Suprapubic skin (tissue), 4 donors: Measurements from ENCODE around the gene ZNRF3. TPM values are rescaled to one million over a fixed set of nuclear protein-coding genes. Genes with fewer than 3 reads are reported as not detected.

Experiments
- DNase-seq, 2 donors: peaks; one replicate each; pipeline ENCODE4 v3.0.0-alpha.2; 2019; ENCODE audit warnings: low spot score in 2 of 2
- H3K27ac ChIP-seq: fragments of 200-600 bp; sonication (generic); one replicate; pipeline ENCODE4 v1.5.1; 2019
- H3K27me3 ChIP-seq: fragments of 200-600 bp; sonication (generic); one replicate; pipeline ENCODE4 v1.5.1; 2019
- H3K36me3 ChIP-seq: fragments of 200-600 bp; sonication (generic); one replicate; pipeline ENCODE4 v1.5.1; 2019
- H3K4me1 ChIP-seq: fragments of 200-600 bp; sonication (generic); one replicate; pipeline ENCODE4 v1.5.1; 2019
- H3K4me3 ChIP-seq: fragments of 200-600 bp; sonication (generic); one replicate; pipeline ENCODE4 v1.5.1; 2019; ENCODE audit warnings: mild to moderate bottlenecking
- H3K9me3 ChIP-seq: fragments of 200-600 bp; sonication (generic); one replicate; pipeline ENCODE4 v1.5.1; 2019
- EP300 ChIP-seq: sonication (generic); formaldehyde crosslinking; IDR thresholded peaks from one replicate; pipeline ENCODE4 v1.6.1; 2017; ENCODE audit warnings: antibody characterized with exemption
- POLR2A ChIP-seq, 2 donors: fragments of 450-650 bp; IDR thresholded peaks; one replicate each; pipeline ENCODE4 v1.6.1; 2017; ENCODE audit warnings: antibody characterized with exemption in 2 of 2, mild to moderate bottlenecking in 2 of 2, moderate library complexity in 2 of 2
- POLR2AphosphoS5 ChIP-seq, 3 donors: sonication (generic); formaldehyde crosslinking; IDR thresholded peaks; one replicate each; pipeline ENCODE4 v1.6.1; 2017; ENCODE audit warnings: antibody characterized with exemption in 3 of 3
- whole genome bisulfite sequencing: methylation state at CpG from one replicate; pipeline ENCODE4 v1.1.5; 2018; 5-methylcytosine and 5-hydroxymethylcytosine counted together
- total RNA-seq, 4 donors: library from RNA; depleted of rRNA; stranded (reverse); fragments of >200 nt; gene quantifications; one replicate each; pipeline ENCODE4 v1.1.0, GENCODE V29; 2016
- TF ChIP-seq, protein P1 (sequence below), 2 donors: fragments of 200-600 bp in 1 of 2; fragments of 450-650 bp in 1 of 2; sonication (generic) in 1 of 2; IDR thresholded peaks; one replicate each; pipeline ENCODE4 v1.5.1; 2016 to 2019; ENCODE audit warnings: antibody characterized with exemption in 2 of 2, mild to moderate bottlenecking in 1 of 2, moderate library complexity in 1 of 2

ZNRF3 gene
- total RNA-seq, 4 donors from 2014 or later = 13.3 to 20.7 (median 18.4) TPM

DNA sequence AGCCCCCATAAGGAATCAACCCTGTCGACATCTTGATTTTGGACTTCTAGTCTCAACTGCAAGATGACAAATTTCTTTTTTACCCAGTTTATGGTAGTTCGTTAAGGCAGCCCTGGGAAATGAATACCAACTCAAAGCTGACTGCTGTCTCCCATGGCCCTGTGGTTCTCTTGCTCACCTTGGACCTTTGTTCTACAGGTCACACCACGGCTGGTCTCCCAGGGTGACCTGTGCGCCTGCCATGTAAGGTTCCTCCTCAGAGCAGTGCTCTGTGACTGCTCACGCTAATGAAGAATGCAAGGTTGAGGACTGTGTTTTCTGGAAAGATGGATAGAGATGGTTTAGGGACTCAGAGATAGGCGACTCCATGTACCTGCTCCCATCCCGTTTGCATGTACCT lies 68.2 kb downstream of the ZNRF3 start:
- Histone ChIP-seq H3K9me3 (peaks cover 3% of the 10 kb centered on the region), H3K4me3 (no peak overlapping the region), H3K4me1 (peaks cover 13% of the 10 kb centered on the region), H3K36me3 (no peaks in the 10 kb centered on the region), H3K27me3 (no peaks in the 10 kb centered on the region), H3K27ac (no peak overlapping the region)
- no peak for TF ChIP-seq EP300
- DNase-seq = no peak
- 90% methylated on average over 7 of the region's 7 CpGs for WGBS

DNA sequence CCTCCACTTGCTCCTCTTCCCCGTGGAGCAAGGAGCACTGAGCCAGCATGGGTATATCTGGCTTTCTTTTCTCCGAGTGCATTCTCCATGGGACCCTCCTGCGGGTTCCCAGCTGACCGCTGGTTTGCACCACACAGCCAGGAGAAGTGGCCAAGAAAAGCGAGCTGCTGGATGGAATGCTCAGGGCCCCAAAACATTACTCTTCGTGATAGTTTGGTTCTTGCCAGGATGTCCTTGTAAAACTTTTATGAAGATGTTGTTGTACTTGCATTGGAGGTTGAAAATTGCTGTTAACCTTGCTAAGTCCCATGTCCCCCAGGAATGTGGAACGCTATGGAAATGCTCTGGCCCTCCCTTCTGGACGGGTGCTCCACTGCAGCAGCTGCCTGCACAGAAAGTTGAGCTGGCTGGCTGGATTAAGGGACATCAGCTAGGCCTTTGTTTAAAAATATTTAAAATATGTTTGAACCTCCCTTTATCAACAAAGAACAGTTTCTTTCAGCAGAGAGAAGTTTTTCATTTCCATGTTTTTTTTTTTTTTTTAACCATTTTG lies 68.7 kb downstream of the ZNRF3 start:
- Histone ChIP-seq H3K27me3 (no peaks in the 10 kb centered on the region), H3K4me1 (peaks cover 13% of the 10 kb centered on the region), H3K9me3 (no peaks in the 10 kb centered on the region), H3K36me3 (no peaks in the 10 kb centered on the region), H3K4me3 (no peak overlapping the region), H3K27ac (no peak overlapping the region)
- no peak for DNase-seq
- TF ChIP-seq, protein P1, sequence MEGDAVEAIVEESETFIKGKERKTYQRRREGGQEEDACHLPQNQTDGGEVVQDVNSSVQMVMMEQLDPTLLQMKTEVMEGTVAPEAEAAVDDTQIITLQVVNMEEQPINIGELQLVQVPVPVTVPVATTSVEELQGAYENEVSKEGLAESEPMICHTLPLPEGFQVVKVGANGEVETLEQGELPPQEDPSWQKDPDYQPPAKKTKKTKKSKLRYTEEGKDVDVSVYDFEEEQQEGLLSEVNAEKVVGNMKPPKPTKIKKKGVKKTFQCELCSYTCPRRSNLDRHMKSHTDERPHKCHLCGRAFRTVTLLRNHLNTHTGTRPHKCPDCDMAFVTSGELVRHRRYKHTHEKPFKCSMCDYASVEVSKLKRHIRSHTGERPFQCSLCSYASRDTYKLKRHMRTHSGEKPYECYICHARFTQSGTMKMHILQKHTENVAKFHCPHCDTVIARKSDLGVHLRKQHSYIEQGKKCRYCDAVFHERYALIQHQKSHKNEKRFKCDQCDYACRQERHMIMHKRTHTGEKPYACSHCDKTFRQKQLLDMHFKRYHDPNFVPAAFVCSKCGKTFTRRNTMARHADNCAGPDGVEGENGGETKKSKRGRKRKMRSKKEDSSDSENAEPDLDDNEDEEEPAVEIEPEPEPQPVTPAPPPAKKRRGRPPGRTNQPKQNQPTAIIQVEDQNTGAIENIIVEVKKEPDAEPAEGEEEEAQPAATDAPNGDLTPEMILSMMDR (IDR thresholded peaks at IDR 0.05) = no peak
- no peak for TF ChIP-seq POLR2A (IDR thresholded peaks at IDR 0.05)
- no peak for TF ChIP-seq EP300
- TF ChIP-seq POLR2AphosphoS5 (IDR thresholded peaks at IDR 0.05) = no peak
- 62% methylated on average over 8 of the region's 8 CpGs for WGBS

DNA sequence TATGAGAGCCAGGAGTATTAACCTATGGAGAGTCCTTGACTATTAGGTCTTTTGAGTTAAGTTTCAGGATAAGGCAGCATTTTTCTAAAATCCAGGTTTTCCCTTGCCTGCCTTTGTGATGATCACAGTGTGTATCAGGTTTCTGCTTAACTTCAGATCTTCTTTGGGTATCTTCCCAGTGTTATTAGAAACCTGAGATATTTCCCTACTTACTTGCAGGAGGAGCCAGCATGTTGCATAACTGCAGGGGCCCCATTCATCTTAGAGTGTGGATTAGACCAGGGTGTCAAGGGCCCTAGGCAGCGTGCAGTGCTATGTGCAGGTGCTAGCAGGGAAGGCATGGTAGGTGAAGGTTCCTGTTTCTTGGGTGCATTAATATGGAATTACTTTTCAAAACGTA lies 69.5 kb downstream of the ZNRF3 start:
- WGBS = 69% methylated on average over 2 of the region's 2 CpGs
- no peak overlapping the region for H3K4me3 ChIP-seq
- no peaks in the 10 kb centered on the region for H3K9me3 ChIP-seq
- H3K27ac ChIP-seq = no peak overlapping the region
- no peaks in the 10 kb centered on the region for H3K36me3 ChIP-seq
- DNase-seq = no peak
- TF ChIP-seq POLR2AphosphoS5 (IDR thresholded peaks at IDR 0.05) (no peak), EP300 (no peak), POLR2A (IDR thresholded peaks at IDR 0.05) (no peak)
- TF ChIP-seq, protein P1 (IDR thresholded peaks at IDR 0.05) = no peak
- H3K4me1 ChIP-seq = peaks cover 13% of the 10 kb centered on the region
- no peaks in the 10 kb centered on the region for H3K27me3 ChIP-seq

DNA sequence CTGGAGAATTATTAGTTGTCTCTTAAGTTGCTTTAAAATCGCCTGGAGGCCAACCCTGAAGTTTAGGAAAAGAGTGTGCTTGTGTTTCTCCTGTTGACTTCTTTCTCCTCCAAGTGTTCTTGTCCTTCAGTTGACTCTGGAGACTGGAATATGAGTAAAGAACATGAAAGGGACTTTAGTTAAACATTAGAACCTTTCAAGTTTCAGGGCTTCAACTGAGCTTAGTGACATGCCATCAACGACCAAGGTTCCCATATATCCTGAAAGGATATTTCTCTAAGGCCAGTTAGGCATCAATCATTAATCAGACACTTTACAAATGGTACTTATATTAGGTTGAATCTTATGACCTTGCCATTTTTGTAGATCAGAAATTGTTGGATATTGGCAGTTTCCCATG lies 70.0 kb downstream of the ZNRF3 start:
- Histone ChIP-seq H3K4me3 (no peak overlapping the region), H3K9me3 (no peaks in the 10 kb centered on the region), H3K36me3 (no peaks in the 10 kb centered on the region), H3K27me3 (no peaks in the 10 kb centered on the region), H3K27ac (no peak overlapping the region), H3K4me1 (peaks cover 13% of the 10 kb centered on the region)
- WGBS = 70% methylated on average over 2 of the region's 2 CpGs
- TF ChIP-seq EP300 = no peak
- TF ChIP-seq POLR2A (IDR thresholded peaks at IDR 0.05) = no peak
- no peak for TF ChIP-seq POLR2AphosphoS5 (IDR thresholded peaks at IDR 0.05)
- TF ChIP-seq, protein P1 (IDR thresholded peaks at IDR 0.05) = no peak
- DNase-seq = no peak

DNA sequence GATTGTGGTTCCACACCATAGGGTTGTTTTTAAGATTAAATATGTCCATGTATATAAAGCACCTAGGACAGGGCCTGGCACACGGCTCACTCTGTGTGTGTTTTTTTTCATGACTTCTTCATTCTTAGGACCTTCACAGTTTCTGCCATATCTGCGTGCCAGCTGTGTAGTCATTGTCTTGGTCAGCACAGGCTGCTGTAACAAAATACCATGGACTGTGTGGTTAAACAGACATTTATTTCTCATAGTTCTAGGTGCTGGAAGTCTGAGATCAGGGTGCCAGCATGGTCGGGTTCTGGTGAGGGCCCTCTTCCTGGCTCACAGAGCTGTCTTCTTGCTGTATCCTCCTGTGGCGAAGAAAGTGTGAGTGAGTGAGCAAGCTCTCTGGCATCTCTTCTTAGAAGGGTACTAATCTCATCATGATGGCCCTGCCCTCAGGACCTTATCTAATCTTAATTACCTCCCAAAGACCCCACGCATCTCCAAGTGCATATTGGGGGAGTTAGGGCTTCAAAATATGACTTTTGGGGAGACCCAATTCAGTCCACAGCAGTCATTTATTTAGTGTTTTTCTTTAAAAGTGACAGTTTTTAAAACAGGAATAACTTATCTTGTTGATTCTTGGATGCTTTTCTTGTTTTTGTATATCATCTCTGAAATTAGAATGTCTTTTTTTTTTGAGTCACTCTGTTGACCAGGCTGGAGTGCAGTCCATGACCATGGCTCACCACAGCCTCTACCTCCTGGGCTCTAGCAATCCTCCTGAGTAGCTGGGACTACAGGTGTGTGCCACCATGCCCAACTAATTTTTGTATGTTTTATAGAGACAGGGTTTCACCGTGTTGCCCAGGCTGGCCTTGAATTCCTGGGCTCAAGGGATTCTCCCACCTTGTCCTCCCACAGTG lies 70.9 kb downstream of the ZNRF3 start:
- DNase-seq = no peak
- Histone ChIP-seq H3K4me3 (no peak overlapping the region), H3K9me3 (no peaks in the 10 kb centered on the region), H3K27me3 (no peaks in the 10 kb centered on the region), H3K36me3 (no peaks in the 10 kb centered on the region), H3K4me1 (peaks cover 13% of the 10 kb centered on the region), H3K27ac (no peak overlapping the region)
- TF ChIP-seq EP300 = no peak
- TF ChIP-seq POLR2AphosphoS5 (IDR thresholded peaks at IDR 0.05) = no peak
- no peak for TF ChIP-seq POLR2A (IDR thresholded peaks at IDR 0.05)
- TF ChIP-seq, protein P1 (IDR thresholded peaks at IDR 0.05) = no peak
- WGBS = 91% methylated on average over 6 of the region's 6 CpGs
